AG04450 (cell line): ENCODE measurements around the gene CHAC1. TPM values are rescaled to one million over a fixed set of nuclear protein-coding genes. Genes with fewer than 3 reads are reported as not detected.
A peak's percentile ranks its signal among the peaks of the same experiment; 100 is the strongest.

ENCODE experiments used
- CTCF ChIA-PET: fragments of 300-600, 350-600 bp; formaldehyde crosslinking; extraction: SDS; loops from one replicate; lab custom pipeline; 2022; ENCODE audit warnings: antibody characterized with exemption, inconsistent platforms; lab: Charles Lee
- POLR2A ChIA-PET: fragments of 350-600 bp; formaldehyde crosslinking; extraction: SDS; loops from one replicate; lab custom pipeline; 2021; ENCODE audit warnings: antibody characterized with exemption, inconsistent platforms; lab: Yijun Ruan, JAX
- DNase-seq: peaks from one replicate; pipeline ENCODE4 v3.0.0-alpha.2; 2011; ENCODE audit warnings: low read depth, low spot score
- H3K27ac ChIP-seq: one replicate; pipeline ENCODE4 v1.5.1; 2012; ENCODE audit warnings: low read depth, low read length, control low read depth
- H3K27me3 ChIP-seq: one replicate; pipeline ENCODE4 v1.6.0; 2012; ENCODE audit warnings: low read length; ENCODE audit not compliant: control insufficient read depth, insufficient read depth
- H3K4me3 ChIP-seq: 2 replicates; pipeline ENCODE4 v1.5.1; 2011; ENCODE audit warnings: mild to moderate bottlenecking, low read depth, low read length, control low read depth
- H3K9me3 ChIP-seq: 2 replicates; pipeline ENCODE4 v1.5.1; 2012; ENCODE audit warnings: low read length; ENCODE audit not compliant: control insufficient read depth, insufficient read depth
- polyA plus RNA-seq: library from polyadenylated mRNA; depleted of rRNA; stranded (reverse); fragments of >200 nt; gene quantifications from 2 replicates; pipeline ENCODE4 v1.2.3, GENCODE V29; 2011
- TF ChIP-seq, protein P1 (sequence below): IDR thresholded peaks from 2 replicates; pipeline ENCODE4 v1.5.1; 2011; ENCODE audit warnings: low read depth, low read length, control low read depth, inconsistent platforms

Gene CHAC1
- polyA plus RNA-seq, 1 experiment: 106 TPM

DNA sequence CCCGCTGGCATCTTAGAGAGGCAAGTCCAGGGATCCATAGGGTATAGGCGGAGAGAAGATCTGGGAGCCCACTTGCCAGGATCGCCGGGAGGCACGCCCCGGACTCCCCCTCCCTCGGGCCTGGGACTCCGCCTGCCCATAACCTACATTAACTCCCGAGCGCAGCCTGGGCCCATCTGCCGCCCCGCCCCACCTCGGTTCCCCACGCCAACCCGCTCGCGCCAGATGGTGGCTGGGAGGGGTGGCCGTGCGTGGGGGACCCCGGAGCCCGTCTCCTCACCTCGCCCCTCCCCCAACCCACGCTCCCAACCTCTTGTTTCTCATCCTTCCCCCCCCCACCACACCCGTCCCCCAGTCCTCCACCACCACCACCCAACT lies 25.8 kb upstream of the CHAC1 start:
- H3K9me3 ChIP-seq: no peaks in the 10 kb centered on the region; the same call in 1 of the 2 replicates
- no peak overlapping the region for H3K4me3 ChIP-seq
- ChIA-PET CTCF (no interaction called here), POLR2A (interaction anchor here (0.5 to 1.2 kb wide), 3 partner anchors 12 to 25 kb away, joined by 4 to 7 read pairs (median 4); no protein-coding TSS in a partner anchor)
- no peak overlapping the region for H3K27ac ChIP-seq
- DNase-seq: no peak
- TF ChIP-seq, protein P1, sequence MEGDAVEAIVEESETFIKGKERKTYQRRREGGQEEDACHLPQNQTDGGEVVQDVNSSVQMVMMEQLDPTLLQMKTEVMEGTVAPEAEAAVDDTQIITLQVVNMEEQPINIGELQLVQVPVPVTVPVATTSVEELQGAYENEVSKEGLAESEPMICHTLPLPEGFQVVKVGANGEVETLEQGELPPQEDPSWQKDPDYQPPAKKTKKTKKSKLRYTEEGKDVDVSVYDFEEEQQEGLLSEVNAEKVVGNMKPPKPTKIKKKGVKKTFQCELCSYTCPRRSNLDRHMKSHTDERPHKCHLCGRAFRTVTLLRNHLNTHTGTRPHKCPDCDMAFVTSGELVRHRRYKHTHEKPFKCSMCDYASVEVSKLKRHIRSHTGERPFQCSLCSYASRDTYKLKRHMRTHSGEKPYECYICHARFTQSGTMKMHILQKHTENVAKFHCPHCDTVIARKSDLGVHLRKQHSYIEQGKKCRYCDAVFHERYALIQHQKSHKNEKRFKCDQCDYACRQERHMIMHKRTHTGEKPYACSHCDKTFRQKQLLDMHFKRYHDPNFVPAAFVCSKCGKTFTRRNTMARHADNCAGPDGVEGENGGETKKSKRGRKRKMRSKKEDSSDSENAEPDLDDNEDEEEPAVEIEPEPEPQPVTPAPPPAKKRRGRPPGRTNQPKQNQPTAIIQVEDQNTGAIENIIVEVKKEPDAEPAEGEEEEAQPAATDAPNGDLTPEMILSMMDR: no peak
- peaks cover 42% of the 10 kb centered on the region for H3K27me3 ChIP-seq

DNA sequence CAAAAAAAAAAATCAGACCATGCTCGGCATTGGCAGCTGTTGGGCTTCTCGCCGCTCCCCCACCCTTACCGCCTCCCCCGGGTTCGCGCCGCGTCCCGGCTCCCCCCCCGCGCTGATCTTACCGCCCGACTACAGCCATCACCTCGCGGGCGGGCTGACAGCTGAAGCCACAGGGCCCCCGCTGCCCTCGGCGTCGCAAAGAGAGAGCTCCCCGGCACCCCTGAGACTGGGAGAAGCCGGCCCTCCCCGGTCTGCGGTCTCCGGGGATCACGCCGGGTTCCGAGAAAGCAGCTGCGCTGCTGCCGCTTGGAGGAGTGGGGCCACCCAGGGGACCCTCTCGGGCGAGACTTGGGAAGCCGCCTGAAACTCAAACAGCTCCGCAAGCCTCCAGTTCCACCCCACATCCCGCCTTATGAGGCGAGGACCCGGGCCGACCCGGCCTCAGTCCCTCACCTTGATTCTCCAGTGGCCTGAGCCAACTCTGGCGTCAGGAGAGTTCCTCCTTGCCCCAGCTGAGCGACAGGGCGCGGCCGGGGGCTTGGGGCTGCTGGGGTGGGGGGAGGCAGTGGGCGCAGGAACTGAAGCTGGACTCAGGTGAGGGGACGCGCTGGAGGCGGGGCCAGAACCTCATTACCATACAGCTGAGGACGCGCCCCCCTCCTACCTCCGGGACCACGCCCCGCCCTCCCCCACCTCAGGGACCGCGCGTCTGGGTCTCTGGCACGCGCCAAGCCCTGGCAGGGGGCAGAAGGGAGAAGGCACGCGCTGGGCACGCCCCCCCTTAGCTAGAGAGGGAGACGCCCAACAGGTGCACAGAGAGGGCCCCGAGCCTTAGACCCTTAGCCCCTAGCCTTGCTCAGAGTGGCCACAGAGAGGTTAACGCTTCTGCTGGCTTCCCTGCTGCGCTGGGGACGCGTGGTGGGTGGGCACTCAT lies 25.1 kb upstream of the CHAC1 start:
- no peak for DNase-seq
- no peaks in the 10 kb centered on the region; the same call in 1 of the 2 replicates for H3K9me3 ChIP-seq
- H3K4me3 ChIP-seq: peak overlapping the region; percentile 63; the same call in 1 of the 2 replicates
- POLR2A ChIA-PET: interaction anchor here (0.5 to 3.1 kb wide), 6 partner anchors 11 to 94 kb away, joined by 4 to 14 read pairs (median 6); partner anchors contain the start of gene CHAC1
- peaks cover 42% of the 10 kb centered on the region for H3K27me3 ChIP-seq
- TF ChIP-seq, protein P1: no peak
- H3K27ac ChIP-seq: no peak overlapping the region
- CTCF ChIA-PET: interaction anchor here (0.6 kb wide), 1 partner anchor 18 kb away, joined by 3 read pairs; no protein-coding TSS in a partner anchor

DNA sequence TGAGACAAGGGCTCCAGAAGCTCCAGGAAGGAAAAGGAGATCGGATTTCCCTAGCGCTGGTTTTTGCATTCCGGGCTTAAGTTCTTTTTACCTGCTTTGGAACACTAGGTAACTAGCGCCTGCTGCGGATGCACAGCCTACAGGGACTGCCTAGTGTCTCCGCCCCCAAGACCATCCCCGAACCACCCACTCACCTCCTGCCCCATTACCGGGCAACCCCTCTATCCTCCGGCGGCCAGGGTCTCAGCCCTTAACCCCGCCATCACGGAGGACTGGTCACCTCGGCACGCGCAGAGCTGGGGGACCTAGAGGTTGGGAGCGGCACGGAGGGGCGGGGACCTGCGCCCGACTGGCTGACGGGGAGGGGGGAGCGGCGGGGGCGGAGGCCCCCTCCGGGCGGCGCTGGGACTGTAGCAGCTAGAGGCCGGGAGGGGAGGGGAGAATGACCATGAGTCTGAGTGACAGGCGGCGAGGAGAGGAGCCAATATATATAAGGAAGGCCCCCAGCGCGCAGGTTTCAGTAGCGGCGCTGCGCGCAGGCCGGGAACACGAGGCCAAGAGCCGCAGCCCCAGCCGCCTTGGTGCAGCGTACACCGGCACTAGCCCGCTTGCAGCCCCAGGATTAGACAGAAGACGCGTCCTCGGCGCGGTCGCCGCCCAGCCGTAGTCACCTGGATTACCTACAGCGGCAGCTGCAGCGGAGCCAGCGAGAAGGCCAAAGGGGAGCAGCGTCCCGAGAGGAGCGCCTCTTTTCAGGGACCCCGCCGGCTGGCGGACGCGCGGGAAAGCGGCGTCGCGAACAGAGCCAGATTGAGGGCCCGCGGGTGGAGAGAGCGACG lies 24.2 kb upstream of the CHAC1 start, which contains the start of gene DLL4:
DLL4 (plus strand) TSS at position 520 of the 839 bp plus-strand sequence. CDS start 329 bp downstream, outside the sequence.
- no peak within 1 kb of the TSS for H3K27ac ChIP-seq
- H3K4me3 ChIP-seq: peak within 1 kb of the TSS; percentile 63
- TF ChIP-seq, protein P1: no peak
- POLR2A ChIA-PET: interaction anchor here (1.6 to 3.1 kb wide), 3 partner anchors 23 to 93 kb away, joined by 4 to 14 read pairs (median 7); partner anchors contain the start of gene CHAC1
- CTCF ChIA-PET: interaction anchor here (0.6 to 3.0 kb wide), 4 partner anchors 21 to 96 kb away, joined by 3 to 11 read pairs (median 6); no protein-coding TSS in a partner anchor
- peak; percentile 24 for DNase-seq
- peaks cover 42% of the 10 kb centered on the region for H3K27me3 ChIP-seq
- H3K9me3 ChIP-seq: no peaks in the 10 kb centered on the region; the same call in 1 of the 2 replicates

DNA sequence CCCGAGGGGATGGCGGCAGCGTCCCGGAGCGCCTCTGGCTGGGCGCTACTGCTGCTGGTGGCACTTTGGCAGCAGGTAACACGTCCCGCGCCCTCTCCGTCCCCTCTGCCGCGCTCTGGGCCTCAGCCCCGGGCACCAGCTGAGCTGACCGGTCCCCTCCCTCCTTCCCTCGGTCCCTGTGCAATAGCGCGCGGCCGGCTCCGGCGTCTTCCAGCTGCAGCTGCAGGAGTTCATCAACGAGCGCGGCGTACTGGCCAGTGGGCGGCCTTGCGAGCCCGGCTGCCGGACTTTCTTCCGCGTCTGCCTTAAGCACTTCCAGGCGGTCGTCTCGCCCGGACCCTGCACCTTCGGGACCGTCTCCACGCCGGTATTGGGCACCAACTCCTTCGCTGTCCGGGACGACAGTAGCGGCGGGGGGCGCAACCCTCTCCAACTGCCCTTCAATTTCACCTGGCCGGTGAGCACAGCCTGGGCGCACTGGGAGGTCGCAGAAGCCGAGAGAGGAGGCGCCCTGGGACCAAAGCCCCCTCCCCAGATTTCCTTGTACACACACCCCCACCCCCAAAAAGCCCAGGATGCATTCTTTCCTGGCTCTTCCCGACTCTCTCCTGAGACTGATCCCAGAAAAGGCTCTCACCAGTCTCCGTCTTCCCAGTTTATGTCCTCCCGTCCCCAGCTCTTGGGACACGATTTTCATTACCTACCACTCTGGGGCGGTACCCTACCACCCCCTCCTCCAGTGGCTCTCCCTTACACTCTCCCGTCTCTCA lies 23.4 kb upstream of the CHAC1 start:
- Histone ChIP-seq H3K27me3 (peaks cover 42% of the 10 kb centered on the region), H3K27ac (no peak overlapping the region), H3K4me3 (peak overlapping the region; percentile 63), H3K9me3 (no peaks in the 10 kb centered on the region; the same call in 1 of the 2 replicates)
- TF ChIP-seq, protein P1: no peak; the same call in 1 of the 2 replicates
- no peak for DNase-seq
- ChIA-PET POLR2A (interaction anchor here (0.5 to 3.1 kb wide), 5 partner anchors 12 to 92 kb away, joined by 4 to 14 read pairs (median 7); partner anchors contain the start of gene CHAC1), CTCF (interaction anchor here (0.6 to 3.0 kb wide), 8 partner anchors 12 to 293 kb away, joined by 3 to 30 read pairs (median 8); no protein-coding TSS in a partner anchor)
